HG03558 (cell line): Measurements from ENCODE around the gene DDX53.

Experiments
- ATAC-seq: cut with Tn5 transposase; IDR thresholded peaks from one replicate; pipeline ENCODE4 v1.9.1; 2021; ENCODE audit warnings: moderate number of reproducible peaks; ENCODE audit not compliant: unreplicated experiment; ENCODE audit errors: extremely low read depth

Gene DDX53

DNA sequence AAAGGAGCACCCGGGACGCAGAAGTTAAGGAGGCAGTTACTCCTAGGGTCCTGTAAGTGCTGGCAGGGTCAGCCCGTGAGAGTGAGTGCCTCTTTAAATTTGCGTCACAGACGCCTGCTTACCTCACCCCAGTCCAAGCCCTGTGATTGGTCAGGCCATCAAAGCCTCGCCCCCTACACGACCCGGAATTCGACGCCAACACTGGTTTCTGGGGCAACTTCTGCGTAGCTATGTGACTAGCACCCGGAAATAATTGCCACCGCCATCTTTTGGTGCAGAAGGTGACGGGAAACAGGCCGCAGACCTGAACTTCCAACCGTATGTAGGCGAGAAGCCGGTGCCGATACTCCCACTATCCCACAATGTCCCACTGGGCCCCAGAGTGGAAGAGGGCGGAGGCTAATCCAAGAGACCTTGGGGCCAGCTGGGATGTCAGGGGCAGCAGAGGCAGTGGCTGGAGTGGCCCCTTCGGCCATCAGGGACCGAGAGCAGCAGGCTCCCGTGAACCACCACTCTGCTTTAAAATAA, at the start of gene DDX53:
Gene DDX53, plus strand, starts transcription at position 265 of the 528 bp plus-strand sequence. Its CDS starts 98 bp downstream, at position 363.
- no peak for ATAC-seq

DNA sequence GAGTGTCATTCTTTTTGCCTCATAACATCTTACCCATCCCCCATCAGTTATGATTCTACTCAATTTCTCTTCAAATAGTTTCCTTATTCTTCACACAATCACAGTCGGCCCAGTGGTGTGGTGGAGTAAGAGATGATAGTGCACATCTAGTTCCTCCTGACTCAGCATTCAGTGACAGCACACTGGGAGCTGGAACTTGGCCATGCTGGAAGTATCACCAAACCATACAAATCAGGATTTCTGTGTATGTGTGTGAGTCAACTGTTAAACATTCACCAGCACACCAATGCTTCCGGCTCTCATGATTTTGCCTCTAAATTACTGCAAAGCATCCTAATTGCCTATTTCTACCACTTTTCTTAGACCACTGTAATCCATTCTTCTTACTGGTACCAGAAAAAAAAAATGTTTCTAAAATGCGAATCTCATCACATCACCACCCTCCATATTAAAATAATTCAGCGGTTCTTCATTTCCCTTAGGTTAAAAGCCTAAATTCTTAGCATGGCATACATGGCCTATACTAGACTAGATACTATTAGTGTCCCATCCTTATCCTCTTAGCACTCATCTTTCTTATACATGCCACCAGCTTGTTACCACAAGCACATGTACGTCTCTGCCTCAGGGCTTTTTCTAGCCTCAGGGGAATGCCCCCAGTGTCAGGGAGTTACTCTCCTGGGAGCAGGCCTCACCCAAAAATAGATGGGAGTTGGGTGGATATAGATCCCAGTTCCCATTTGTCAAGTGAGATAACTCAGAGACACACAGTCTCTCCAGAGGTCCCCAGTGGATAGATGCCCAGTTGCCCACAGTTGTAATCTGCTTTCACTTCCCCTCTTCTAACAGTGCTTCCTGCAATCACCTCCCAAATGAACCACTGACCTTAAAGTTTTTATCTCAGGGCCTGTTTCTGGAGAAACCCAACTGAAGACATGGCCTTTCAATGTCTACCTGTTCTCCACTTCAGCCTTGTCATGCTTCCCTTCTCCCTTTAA, 49.2 kb upstream of the DDX53 start:
- ATAC-seq = no peak

DNA sequence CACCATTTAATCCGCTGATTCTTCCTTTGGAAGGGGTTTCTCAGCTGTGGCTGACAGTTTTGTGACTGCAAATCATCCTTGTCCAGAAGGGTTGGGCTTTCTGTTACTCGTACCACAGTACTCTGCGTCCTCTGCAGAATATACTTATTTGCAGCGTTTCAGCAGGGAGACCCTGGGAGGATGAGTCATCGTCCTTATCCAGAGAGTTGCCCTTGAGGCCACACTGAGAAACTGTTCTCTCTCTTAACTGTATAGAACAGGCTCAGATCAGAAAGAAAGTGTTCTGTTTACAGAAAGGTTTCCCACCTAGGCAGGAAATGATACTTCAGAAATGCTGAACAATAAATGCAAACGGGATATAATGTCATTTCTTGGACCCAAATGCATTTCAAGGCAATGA, 47.8 kb upstream of the DDX53 start:
- no peak for ATAC-seq

DNA sequence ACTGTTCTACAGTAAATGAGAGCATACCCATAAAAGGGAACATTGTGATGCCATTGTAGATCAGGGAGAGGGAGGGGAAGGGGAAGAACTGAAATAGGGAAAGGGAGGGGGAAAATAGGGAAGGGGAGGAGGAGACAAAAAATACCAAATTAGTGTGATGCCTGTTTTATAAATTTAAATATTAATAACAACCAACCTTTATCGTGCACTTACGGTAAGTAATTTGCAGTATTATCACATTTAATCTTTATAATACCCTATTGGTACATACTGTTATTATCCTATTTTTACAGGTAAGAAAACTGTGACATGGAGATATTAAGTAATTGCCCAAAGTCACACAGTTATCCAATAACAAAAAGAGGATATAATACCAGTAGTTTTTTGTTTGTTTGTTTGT, 41.5 kb upstream of the DDX53 start:
- ATAC-seq = no peak

DNA sequence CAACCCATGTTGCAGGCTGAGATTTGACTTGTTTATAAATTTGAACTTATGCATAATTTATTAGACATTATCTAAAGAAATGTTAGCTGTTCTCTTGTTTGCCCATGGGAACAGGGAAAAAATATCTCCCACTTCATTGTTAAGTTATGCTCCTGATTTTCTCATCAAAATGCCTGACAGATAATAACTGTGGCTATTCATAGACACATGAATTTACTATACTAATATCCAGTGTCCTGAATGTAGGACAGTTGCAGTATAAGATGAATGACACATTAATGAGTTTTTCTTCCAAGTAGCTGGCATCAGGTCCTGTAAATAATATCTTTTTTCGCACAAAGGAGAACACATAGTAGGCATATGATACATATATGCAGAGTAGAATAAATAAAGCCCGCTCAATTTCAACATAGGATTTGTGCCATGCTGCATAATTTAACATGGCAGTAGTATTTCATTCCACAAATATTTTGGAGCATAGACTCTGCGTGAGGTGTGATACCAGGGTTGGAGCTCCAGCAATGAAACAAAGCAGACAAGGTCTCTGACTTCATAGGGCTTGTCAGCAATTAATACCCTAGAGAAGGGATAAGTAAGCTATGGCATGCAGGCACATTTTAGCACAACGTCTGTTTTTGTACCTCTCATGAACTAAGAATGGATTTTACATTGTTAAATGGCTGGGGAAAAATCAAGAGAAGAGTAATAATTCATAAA, 40.4 kb upstream of the DDX53 start:
- no peak for ATAC-seq

DNA sequence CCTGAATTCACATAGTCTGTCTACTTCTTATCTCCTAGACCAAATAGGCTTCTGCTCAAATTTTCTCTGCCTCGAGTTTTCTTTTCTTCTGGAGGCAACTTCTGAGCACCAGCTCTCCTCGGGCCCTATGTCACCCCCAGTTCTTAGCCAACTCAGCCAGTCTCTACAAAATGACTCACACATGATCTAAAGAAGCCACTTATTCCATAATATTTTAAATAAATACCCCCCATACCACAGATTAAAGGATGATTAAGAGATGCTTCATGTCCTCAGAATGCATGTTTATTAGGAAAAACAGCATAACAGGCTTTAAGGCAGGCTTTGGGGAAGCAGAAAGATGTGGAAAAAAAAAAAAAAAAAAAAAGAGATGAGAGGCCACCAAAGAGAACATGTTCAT, 36.6 kb upstream of the DDX53 start:
- ATAC-seq = no peak

DNA sequence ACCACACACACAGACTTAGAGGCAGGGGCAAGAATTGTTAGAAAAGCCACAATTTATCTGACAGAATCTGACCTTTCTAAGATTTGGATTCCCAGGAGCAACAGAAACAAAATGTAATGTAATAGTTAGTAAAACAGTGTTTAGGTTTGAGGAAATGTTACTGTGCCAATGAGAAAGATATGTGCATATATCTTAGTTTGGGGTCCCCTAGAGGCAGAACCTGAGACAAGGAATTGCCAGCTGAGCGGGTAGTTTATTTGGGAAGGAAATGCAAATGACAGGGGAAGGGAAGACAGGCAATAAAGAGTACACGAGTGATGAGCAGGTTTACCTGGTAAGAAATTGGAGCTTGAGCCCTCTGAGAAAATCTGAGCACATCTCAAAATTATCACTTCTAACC, 31.3 kb upstream of the DDX53 start:
- ATAC-seq = no peak

DNA sequence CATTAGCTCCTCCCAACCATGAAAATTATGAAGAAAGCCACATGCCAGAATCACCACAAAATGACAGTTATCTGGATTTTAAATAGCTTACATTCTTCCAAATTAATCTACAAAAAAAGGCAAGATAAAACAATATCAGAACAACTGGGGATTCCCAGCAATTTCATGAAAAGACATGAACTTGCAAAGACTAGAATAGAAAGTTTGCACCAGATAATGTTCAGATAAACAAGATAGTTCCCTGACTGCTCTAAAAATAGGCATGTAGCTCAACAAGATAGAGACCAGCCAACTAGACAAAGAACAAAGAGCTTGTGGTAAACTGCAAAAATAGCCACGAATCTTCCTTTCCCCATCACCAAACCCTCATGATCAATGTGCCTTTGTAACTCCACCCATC, 30.3 kb upstream of the DDX53 start:
- ATAC-seq = no peak

DNA sequence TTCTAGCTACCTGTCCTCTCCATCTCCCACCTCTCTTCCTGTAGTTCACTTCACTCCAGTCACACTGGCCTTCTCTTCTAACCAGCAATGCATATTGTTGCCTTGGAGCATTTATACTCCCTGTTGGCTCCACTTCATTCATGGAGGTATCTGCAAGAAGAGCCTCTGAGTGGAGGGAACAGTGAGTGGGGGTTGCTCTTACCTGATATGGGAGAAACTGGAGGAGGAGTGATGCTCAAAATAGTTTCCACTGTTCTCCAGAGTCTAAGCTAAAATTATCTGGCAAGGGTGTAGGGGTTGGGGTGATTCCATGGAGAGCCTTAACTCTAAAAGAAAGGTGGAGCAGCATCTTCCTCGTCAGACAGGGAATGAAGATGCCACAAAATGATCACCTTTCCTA, 28.9 kb upstream of the DDX53 start:
- ATAC-seq = no peak

DNA sequence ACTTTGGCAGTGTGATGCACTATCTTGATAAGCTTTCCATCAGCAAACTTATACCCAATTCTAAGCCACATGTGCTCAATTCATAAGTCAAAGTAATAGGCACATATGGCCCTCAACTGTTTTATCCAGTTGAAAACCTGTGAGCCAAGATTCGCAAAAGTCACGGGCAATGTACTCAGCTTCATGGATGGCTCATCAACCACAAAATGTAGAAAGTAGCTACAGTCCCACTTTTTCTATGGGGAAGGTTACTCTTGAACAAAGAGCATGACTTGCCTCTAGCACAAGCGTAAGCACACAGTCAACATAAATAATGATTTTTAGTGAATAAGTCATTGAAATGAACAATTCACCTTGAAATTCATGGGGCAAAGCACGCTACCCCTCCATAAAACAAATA, 25.1 kb upstream of the DDX53 start:
- no peak for ATAC-seq

DNA sequence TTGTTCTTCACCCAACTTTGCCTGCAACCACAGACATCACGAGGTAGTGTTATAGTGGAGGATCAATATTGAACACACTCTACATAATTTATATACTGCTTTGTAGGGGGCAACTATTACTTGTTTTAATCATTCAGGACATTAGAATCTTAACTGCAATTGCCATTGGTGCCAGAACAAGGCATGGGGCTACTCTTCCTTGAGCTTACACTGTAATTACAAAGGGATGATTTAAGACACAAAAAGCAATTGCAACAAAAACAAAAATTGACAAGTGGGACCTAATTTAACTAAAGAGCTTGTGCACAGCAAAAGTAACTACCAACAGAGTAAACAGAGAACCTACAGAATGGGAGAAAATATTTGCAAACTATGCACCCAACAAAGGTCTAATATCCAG, 24.0 kb upstream of the DDX53 start:
- ATAC-seq = no peak

DNA sequence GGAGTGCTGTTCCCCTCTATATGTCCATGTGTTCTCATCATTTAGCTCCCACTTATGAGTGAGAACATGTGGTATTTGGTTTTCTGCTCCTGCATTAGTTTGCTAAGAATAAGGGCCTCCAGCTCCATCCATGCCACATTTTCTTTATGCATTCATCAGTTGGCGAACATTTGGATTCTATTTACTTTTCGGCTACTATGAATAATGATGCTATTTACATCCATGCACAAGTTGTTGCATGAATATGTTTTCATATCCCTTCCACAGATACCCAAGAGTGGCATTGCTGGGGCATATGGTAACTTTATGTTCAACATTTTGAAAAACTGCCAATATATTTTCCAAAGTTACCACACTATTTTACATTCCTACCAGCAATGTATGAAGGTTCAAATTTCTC, 13.8 kb upstream of the DDX53 start:
- ATAC-seq = no peak

DNA sequence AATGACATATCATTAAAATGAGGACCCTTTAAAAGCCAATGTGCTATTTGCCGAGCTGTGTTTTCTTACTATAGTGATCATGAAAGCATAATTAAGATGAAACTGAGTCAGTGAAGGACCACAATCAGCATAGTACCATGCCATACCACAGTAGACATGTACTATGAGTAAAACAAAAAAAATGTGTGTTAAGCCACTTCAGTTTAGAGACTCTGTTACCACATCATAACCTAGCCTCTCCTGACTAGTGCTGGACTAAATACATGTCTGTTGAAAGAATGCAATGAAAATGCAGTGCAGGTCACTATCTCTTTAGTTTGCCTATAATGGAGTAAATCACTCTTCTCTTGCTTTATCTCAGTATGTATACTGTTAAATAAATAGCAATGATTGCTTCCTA, 12.3 kb upstream of the DDX53 start:
- ATAC-seq = no peak

DNA sequence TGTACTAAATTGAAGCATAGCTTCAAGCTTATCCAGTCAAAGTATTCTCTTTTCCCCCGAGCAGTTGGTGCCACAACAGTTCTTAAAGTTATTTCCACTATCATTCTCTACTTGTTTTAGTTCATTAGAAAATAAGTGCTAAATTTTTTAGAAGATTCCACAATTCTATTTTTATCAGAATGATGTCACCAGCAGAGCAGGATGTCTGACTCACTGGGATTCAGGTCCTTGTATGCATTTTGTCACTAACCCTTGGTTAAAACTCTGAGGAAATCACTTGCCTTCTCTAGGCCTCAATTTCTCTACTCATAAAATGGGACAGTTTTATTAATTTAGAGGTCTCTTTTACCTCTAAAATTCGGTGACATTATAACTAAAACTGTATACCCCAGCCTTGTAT, 3.4 kb downstream of the DDX53 start:
- ATAC-seq = no peak

DNA sequence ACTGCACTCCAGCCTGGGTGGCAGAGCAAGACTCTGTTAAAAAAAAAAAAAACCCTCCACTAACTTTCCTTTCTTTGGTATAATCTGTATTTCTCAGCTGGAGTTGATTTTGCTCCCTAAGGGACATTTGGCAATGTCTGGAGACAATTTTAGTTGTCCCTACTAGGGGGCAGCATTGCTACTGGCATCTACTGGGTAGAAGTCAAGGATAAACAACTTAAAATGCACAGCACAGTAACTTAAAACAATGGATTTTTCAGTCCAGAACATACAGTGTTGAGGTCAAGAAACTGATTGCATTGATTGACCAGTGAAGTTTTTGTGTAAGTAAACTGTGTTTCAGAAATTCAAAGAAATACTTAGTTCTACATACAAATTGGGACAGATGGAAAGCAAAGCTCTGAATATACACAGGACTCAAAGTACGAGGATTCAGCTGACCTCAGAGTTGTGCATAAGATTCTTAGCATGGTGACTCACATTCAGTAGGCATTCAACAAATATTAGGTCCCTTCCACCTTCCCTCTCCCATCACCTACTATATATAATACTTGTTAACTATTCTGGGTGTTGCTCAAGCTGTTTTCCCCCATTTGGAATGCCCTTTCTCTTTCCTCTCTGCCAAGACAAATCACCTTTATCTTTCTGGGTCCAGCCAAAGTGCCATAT, 8.8 kb downstream of the DDX53 start:
- ATAC-seq = no peak

DNA sequence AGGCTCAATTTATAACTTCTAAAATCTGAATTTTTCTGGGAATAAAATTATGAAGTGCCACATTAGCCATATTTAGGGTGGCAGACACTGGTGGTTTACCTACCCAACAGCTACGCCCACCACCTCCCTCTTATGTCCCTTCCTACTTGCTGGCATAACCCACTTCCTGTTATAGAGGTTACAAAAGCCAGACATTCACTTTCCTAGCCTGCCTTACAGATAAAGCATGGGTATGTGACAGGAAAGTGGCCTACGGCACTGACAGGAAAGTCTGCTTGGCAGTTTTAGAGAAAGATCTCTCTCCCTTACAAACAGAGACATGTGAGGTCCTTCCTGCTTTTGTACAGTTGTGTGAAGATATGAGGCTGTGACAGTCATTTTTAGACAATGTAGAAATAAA, 12.4 kb downstream of the DDX53 start:
- ATAC-seq = no peak

DNA sequence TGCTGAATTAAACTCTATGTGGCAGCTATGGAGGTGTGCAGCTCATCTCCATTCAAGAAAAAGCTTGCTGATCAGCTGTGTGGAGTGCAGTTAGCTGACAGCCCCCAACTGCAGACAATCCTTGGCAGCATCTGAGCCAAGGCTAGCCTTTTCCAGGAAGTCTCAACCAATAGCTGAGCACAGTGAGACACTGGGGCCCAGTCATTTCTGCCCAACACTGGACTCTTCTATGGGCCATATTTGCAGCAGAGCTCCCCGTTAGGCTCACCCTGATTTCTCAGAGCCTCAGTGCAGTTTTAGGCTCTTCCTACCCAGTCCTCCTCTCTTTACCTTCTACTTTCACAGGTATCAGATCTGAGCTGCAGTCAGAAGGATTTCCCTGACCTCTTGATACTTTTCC, 12.9 kb downstream of the DDX53 start:
- no peak for ATAC-seq

DNA sequence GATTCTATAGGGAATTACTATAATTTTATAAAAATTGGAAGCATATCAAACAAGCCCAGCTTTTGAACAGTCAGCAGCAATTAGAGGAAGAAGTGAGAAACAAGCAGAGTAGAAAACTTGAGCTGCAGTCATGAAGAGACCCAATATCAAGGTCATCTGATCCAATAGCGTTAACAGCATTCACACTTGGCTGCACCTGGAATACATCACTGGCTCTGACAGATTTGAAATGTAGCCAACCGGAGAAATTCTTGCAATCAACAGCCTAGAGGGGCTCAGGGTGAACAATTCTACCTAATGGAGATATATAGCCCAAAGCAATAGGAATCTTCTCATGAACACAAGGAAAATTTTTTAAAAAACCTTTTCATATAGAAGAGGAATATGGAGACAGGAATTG, 13.6 kb downstream of the DDX53 start:
- ATAC-seq = no peak

DNA sequence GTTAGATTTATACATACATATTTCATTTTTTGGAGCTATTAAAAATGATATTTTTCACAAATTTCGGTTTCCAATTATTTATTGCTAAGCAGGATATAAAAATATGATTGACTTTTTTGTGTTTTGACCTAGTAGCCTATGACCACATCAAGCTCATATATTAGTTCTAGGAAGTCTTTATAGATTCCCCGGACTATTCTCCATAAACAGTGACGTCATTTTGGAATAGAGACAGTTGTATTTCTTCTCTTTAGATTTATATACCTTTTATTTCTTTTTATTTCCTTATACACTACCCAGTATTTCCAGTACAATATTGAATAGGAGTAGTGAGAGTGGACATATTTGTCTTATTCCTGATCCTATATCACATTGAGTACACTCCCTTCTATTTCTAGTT, 31.8 kb downstream of the DDX53 start:
- ATAC-seq = no peak

DNA sequence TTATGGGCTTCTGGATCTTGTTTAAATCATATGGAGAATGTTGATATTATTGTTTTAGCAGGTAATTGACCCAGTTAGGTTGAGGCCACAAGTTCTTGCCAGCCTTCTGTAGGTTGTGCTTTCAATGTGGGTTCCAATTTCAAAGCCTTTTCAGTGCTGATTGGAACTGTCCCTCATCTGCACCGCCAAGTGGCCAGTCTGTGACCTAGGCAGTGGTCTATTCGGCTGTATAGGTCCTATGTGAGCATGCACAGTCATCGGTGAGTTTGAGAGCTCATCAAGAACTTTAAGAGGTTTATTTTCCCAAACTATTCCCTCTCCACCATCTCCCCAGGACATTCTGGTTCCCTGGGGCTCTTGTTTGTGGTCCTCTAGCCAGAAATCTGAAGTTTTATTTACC, 35.7 kb downstream of the DDX53 start:
- ATAC-seq = no peak

DNA sequence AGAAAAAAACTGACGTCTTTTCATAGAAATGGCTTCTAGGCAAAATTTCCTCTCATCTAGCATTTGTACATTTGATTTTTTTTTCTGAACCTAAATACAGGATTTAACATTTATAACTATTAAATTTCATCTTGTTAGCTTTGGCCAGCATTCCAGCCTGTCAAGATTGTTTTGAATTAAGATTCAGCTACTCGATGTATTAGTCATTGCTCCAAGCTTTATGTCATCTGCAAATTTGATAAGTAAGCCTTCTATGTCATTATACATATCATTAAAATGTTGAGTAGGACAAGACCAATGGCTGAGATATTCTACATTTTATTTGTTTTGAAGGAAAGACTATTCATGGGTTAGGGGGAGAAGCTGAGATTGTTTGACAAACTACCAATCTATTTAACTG, 46.7 kb downstream of the DDX53 start:
- no peak for ATAC-seq
